ENCODE data around the gene ABCC1. TPM values are rescaled to one million over a fixed set of nuclear protein-coding genes. Genes with fewer than 3 reads are reported as not detected.

Gene ABCC1
- polyA plus RNA-seq, 1 donor (not counting 4 experiments of a cell fraction or from before 2014, with no cell fraction given), result 19.4 TPM

- Histone ChIP-seq H3K79me2 (ENCODE audit: control insufficient read depth, insufficient read depth, low read length) (no peaks in the 10 kb centered on the region), H2AFZ (ENCODE audit: control insufficient read depth, low read length) (no peak overlapping the region), H3K4me3 (ENCODE audit: control insufficient read depth in 2 of 3, extremely low read depth in 1 of 3, insufficient read depth in 2 of 3, low read depth in 1 of 3, low read length in 3 of 3) (no peak overlapping the region), H3K9ac (ENCODE audit: control insufficient read depth, extremely low read depth, insufficient read depth, low read length) (no peak overlapping the region), H3K4me1 (ENCODE audit: control insufficient read depth, extremely low read depth, insufficient read depth, low read length) (peaks cover 7% of the 10 kb centered on the region), H3K9me3 (ENCODE audit: control insufficient read depth, low read depth, low read length) (no peaks in the 10 kb centered on the region), H3K4me2 (ENCODE audit: control insufficient read depth, extremely low read depth, insufficient read depth, low read depth, low read length) (no peak overlapping the region), H3K27ac (ENCODE audit: control insufficient read depth, insufficient read depth, low read length) (no peak overlapping the region), H4K20me1 (ENCODE audit: control insufficient read depth, extremely low read depth, insufficient read depth, low read length) (no peaks in the 10 kb centered on the region), H3K27me3 (ENCODE audit: control insufficient read depth, extremely low read depth, insufficient read depth, low read length) (no peaks in the 10 kb centered on the region), H3K36me3 (ENCODE audit: control insufficient read depth in 2 of 2, extremely low read depth in 1 of 2, insufficient read depth in 2 of 2, low read length in 2 of 2) (peaks cover 28 to 31% of the 10 kb centered on the region in 2 experiments), H3K9me1 (ENCODE audit: control insufficient read depth, extremely low read depth, insufficient read depth, low read length) (no peaks in the 10 kb centered on the region)
- TF ChIP-seq EZH2 (IDR thresholded peaks at IDR 0.05; ENCODE audit: low read length), result no peak
- TF ChIP-seq CTCF (optimal IDR thresholded peaks at IDR 0.05 in 1 of 3, IDR thresholded peaks at IDR 0.05 in 1 of 3, conservative IDR thresholded peaks at IDR 0.05 in 1 of 3; ENCODE audit: extremely low read depth in 1 of 3, insufficient read depth in 2 of 3, low read length in 3 of 3), result no peak
- no peak for DNase-seq (ENCODE audit: low read depth, low spot score)
- no peak for FAIRE-seq
- dilution Hi-C loops (cut with MboI; ENCODE audit: extremely low pct_ligation_motif_present, low sequenced_read_pairs), result no loop called here
Observed at GRCh38 chr16:16141141-16141540, 191.7 kb downstream of the ABCC1 start.

- no peaks in the 10 kb centered on the region for H3K27me3 ChIP-seq (ENCODE audit: control insufficient read depth, extremely low read depth, insufficient read depth, low read length)
- FAIRE-seq, result no peak
- no peaks in the 10 kb centered on the region for H3K9me3 ChIP-seq (ENCODE audit: control insufficient read depth, low read depth, low read length)
- no peak overlapping the region for H3K9ac ChIP-seq (ENCODE audit: control insufficient read depth, extremely low read depth, insufficient read depth, low read length)
- no peak overlapping the region for H2AFZ ChIP-seq (ENCODE audit: control insufficient read depth, low read length)
- no peak overlapping the region for H3K27ac ChIP-seq (ENCODE audit: control insufficient read depth, insufficient read depth, low read length)
- no peaks in the 10 kb centered on the region for H3K79me2 ChIP-seq (ENCODE audit: control insufficient read depth, insufficient read depth, low read length)
- no peak overlapping the region for H3K4me2 ChIP-seq (ENCODE audit: control insufficient read depth, extremely low read depth, insufficient read depth, low read depth, low read length)
- no peak for TF ChIP-seq CTCF (optimal IDR thresholded peaks at IDR 0.05 in 1 of 3, IDR thresholded peaks at IDR 0.05 in 1 of 3, conservative IDR thresholded peaks at IDR 0.05 in 1 of 3; ENCODE audit: extremely low read depth in 1 of 3, insufficient read depth in 2 of 3, low read length in 3 of 3)
- no peak for TF ChIP-seq EZH2 (IDR thresholded peaks at IDR 0.05; ENCODE audit: low read length)
- H3K4me3 ChIP-seq (ENCODE audit: control insufficient read depth in 2 of 3, extremely low read depth in 1 of 3, insufficient read depth in 2 of 3, low read depth in 1 of 3, low read length in 3 of 3), result no peak overlapping the region
- no peaks in the 10 kb centered on the region for H4K20me1 ChIP-seq (ENCODE audit: control insufficient read depth, extremely low read depth, insufficient read depth, low read length)
- dilution Hi-C loops (cut with MboI; ENCODE audit: extremely low pct_ligation_motif_present, low sequenced_read_pairs), result no loop called here
- H3K9me1 ChIP-seq (ENCODE audit: control insufficient read depth, extremely low read depth, insufficient read depth, low read length), result no peaks in the 10 kb centered on the region
- DNase-seq (ENCODE audit: low read depth, low spot score), result no peak
- H3K4me1 ChIP-seq (ENCODE audit: control insufficient read depth, extremely low read depth, insufficient read depth, low read length), result peaks cover 7% of the 10 kb centered on the region
- peaks cover 21 to 30% of the 10 kb centered on the region in 2 experiments for H3K36me3 ChIP-seq (ENCODE audit: control insufficient read depth in 2 of 2, extremely low read depth in 1 of 2, insufficient read depth in 2 of 2, low read length in 2 of 2)
Observed at GRCh38 chr16:16141784-16142396, 192.5 kb downstream of the ABCC1 start.
